GM18861 (cell line): ENCODE results near the gene JHY.

Experiments
- ATAC-seq: cut with Tn5 transposase; IDR thresholded peaks from one replicate; pipeline ENCODE4 v1.9.1; 2021; ENCODE audit not compliant: unreplicated experiment

Gene JHY

GRCh38 chr11:122937983-122938382 is 55.4 kb downstream of the JHY start:
- ATAC-seq: no peak

DNA sequence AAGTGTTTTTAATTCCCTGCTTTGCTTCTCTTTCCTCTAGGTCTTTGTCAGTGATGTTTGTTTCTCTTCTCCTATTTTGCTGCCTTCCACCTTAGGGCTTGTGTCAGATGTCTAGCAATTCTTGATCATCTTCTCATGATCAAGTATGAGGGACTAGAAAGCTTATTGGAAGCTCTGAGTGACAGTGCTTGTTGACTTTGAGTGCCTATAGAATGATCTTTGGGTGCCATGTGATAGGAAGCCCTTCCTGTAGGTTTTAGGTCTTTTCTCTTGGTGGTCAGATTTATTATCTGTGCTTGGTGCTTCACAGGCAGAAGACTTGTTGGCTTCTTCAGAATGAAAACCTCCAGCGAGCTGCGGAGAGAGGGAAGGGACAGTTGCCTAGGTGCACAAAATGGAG is 56.0 kb downstream of the JHY start:
- ATAC-seq: no peak

DNA sequence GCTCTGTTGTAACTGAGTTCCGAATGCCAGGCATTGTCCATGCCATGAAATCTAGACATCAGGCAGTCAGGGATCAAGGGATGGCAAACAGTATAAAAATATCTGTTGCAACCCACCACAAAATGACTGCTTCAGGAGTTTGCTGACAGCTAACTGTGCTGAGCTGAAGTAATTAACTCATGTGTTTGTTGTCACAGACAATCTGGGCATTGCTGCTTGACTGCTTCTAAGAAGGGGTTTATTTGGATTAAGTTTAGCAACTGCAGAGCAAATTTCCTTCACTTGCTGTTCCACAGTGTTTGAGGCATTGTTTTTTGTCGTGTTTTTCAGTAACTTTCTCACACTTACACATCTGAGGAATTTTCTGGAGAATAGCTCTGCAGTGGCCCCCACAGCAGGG is 68.7 kb downstream of the JHY start:
- no peak for ATAC-seq

GRCh38 chr11:122954455-122954854 is 71.9 kb downstream of the JHY start:
- ATAC-seq: no peak

DNA sequence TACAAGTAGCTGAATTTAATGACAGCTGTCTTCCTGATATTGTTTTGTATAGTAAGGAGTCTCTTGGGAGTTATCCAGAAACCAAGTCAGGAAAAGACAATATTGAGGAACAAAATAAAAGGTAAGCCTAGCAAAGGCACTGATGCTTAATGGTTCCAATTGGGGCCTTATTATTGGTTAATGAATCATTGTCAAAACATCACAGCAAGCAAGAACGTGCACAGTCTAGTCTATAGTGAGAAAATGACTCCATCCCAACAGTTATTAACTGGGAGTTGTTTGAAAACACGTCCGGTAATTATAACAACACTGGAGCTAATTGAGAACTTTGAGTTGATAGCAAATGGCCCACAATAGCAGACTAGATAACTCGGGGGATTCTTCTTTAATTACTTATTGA is 81.4 kb downstream of the JHY start:
- ATAC-seq: no peak

- no peak for ATAC-seq
Measured at GRCh38 chr11:122976061-122976733, 93.6 kb downstream of the JHY start.

GRCh38 chr11:122976734-122977469 is 94.3 kb downstream of the JHY start:
- ATAC-seq: no peak

DNA sequence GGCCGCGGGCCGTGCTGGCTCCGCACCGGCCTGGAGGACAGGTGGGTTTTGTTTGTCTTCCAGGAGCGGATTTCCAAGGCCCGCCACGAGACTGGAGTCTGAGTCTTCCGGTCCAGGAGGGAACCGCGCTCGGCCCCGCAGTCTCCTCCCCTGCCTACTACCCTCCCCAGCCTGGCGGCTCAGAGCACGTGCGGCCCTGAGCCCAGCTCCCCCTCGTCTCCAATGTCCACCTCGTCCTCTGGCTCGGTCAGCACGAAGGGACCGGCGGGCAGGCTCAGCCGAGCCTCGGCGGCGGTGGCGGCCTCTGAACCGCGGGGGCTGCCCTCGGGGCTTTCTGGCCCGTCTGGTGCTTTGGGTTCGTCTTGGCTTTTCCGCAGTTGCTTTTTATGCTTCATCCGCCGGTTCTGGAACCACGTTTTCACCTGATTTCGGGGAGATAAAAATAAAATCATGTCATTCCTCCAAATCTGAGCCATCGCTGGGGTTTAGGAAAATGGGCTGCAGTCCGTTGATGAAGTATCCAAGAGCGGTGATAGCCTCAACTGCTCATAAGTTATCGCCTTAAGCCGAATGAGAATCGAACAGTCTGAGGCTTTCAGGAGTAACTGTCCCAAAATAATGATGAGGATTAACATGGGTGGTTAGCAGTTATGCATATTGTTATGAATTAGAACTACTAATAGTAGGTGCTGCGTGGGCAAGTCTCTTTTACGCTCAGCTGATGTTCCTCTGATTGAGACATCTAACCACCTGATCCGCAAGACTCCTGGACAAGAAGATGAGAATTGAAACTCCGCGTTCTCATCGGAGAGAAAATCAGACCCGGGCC is 95.1 kb downstream of the JHY start:
- no peak for ATAC-seq

DNA sequence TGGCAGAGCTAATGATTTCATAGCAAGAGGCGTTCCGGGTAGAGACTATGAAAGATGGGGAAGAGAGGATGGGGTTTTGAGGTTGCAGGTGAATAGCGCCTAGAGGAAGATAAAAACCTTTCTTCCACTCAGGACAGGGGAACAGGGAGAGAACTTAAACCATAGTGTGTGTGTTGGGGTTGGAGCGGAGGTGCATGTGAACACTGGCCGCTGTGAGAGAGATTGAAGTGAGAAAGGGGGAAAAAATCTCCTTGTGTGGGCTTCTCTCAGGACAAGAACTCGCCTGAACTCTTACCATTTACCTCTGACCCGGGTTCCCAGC is 95.7 kb downstream of the JHY start:
- no peak for ATAC-seq

GRCh38 chr11:122979103-122979814 is 96.7 kb downstream of the JHY start:
- no peak for ATAC-seq

GRCh38 chr11:122979815-122980595 is 97.4 kb downstream of the JHY start:
- no peak for ATAC-seq

GRCh38 chr11:122981388-122982264 is 99.1 kb downstream of the JHY start, which contains the start of gene BSX:
BSX (minus strand) TSS chr11:122981834; CDS start chr11:122981671, 163 bp downstream.
- ATAC-seq: no peak

DNA sequence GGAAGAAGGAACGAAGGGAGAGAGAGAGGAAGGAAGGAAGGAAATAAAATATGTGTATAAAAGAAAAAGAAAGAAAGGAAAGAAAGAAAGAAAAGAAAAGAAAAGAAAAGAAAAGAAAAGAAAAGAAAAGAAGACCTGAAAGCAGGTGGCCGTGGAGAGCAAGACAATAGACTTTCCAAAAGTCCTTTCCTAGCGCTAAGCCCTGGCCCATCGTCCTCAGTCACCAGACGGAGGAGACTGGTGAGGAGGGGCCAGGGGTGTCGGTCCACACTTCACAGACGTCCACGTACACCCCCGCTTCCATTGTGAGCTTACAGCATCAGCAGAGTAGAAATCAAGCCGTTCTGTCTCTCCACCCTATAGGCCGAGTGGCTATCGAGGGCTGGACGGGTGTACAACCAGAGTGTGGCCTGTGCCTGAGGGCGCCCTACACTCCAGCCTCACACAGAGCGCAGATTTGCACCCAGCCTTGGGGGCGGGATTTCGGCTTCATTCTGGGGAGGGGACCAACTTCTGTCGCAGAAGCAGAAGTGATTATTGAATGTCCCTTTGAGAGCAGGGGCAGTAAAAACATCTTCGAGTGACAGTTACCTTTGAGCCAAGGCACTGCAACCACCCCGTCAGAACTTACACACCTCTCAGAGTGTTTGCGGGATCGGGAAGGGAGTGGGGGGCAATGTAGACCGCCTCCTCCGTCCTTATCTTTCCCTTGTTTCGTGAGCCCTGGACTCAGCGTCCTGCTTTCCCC is 101.1 kb downstream of the JHY start:
- no peak for ATAC-seq

DNA sequence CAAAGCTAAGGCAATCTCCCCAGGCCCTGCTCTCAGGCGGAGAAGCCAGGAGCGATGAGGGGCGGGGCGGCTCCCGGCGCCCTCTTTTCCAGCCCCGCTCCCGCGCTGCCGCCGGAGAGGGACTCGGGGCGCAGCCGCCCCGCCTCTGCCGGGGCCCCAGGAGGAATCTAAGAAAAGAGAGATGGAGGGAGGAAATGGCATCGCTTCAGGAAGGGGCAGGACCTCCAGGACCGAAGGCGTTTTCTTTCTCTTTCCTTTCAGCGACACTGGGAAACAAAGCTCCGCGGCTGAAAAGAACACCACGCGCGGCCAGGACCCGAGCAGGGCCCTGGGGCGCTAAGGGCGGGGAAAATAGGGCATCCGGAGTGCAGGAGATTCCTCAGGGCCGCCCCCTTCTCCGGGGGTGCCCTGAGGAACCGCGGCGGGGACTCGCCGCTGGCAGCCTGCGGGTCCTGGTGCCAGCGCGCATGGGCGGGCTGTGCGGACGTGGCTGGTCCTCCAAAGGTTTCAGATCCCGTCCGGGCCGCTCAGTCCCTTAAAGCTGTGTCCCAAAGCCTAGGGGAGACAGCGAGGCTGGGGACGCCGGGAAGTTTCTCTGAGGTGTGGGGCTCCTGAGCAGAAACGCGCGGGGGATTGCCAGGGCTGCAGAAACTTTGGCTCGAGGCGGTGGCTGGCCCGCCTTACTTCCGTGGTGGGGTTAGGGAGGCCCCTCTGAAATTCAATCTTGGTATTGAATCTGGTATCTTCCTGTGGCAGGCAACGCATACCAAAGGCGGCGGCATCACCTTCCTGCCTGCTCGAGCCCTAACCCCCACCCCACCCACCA is 101.8 kb downstream of the JHY start:
- ATAC-seq: no peak

DNA sequence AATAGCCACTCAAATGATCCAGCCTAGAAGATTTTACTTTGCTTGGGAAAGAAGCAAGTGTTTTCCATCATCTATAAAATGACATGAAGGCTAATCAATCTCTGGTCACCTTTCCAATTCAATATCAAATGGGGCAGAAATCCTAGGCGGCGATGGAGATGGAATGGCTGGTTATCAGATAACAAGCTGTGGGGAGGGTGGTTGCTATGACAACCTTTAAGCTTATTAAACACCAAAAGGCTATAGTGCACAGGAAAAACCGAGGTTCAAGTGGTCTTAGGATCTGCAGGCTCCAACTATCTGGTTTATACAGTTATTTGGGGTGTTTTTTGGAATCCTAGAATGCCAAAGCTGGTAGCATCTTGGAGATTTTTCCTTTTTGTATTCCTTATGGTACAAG is 113.0 kb downstream of the JHY start:
- ATAC-seq: no peak

DNA sequence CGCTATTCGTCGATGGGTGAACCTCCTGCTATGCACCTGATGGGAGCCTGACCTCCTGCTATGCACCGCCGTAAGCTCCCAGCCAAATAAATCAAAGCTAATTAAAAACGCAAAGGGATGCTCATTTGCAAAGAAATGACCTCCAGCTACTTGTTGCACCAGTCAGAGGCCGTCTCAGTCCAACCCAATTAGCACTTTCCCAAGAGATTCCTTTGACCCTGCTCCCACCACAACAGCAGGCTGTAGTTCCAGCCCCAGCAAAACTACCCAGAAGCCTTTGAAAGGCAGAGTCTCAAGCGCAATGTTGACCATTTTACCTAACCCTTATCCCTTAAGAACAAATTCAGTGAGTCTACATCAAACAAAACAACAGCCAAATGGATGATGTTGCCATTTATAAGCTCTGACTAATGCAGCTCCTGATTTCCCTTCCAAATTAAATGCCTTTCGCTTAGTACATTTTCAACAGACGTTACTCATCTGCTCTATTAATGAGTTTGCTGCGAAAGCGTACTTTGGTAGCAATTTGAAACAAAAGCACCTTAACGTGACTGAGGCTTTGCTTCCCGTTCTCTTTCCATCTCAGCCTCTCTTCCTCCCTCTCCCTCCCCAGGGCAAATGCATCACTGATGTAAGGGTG is 116.3 kb downstream of the JHY start:
- ATAC-seq: no peak

- ATAC-seq: no peak
Measured at GRCh38 chr11:123000721-123001120, 118.2 kb downstream of the JHY start.
